ENCODE data around the gene JAK2. TPM values are rescaled to one million over a fixed set of nuclear protein-coding genes. Genes with fewer than 3 reads are reported as not detected.

The JAK2 gene
- total RNA-seq, 4 donors from 2014 or later = 4.6 to 16.5 (median 9.0) TPM

DNA sequence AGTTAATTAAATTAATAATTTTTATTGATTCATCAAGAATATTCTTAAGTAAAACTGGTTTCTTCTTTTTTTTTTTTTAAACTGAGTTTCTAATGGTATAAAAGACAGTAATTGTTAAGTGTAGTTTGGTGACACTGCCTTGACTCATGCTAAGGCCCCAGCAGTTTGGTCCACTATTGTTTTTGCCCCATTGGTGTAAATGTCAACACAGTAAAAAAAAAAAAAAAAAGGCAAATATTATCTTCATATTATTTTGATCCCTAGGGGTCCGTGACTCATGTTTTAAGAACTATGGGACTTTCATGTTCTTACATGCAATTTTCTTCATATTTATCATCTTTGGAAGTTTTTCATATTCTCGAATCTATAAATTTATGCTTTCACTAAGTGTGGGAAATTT, 29.2 kb upstream of the JAK2 start:
- no peak for TF ChIP-seq POLR2A (IDR thresholded peaks at IDR 0.05)
- TF ChIP-seq, protein P1, sequence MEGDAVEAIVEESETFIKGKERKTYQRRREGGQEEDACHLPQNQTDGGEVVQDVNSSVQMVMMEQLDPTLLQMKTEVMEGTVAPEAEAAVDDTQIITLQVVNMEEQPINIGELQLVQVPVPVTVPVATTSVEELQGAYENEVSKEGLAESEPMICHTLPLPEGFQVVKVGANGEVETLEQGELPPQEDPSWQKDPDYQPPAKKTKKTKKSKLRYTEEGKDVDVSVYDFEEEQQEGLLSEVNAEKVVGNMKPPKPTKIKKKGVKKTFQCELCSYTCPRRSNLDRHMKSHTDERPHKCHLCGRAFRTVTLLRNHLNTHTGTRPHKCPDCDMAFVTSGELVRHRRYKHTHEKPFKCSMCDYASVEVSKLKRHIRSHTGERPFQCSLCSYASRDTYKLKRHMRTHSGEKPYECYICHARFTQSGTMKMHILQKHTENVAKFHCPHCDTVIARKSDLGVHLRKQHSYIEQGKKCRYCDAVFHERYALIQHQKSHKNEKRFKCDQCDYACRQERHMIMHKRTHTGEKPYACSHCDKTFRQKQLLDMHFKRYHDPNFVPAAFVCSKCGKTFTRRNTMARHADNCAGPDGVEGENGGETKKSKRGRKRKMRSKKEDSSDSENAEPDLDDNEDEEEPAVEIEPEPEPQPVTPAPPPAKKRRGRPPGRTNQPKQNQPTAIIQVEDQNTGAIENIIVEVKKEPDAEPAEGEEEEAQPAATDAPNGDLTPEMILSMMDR (IDR thresholded peaks at IDR 0.05 in 4 of 5, conservative IDR thresholded peaks at IDR 0.05 in 1 of 5) = no peak
- in situ Hi-C loops (cut with MboI; ENCODE audit: low sequenced_read_pairs in 4 of 4) (no loop called here), intact Hi-C loops (cut with DNase I; ENCODE audit: low total_unique reads) (no loop called here)

DNA sequence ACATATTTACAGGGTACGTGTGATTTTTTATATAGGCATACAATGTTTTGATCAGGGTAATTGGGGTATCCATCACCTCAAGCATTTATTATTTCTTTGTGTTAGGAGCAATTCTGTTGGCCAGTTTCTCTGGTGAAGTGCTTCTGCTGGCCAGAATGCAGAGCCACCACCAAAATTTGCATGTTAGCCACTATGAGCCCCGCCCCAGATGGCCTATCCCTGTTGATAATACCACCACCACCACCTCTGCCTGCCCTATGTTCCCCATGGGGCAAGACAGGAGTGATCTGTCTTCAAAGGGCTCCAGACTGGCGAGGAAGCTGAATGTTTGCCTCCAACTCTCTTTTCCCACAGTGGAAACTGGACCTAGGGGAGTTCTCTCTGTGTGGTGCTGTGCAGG, 26.0 kb upstream of the JAK2 start:
- peaks cover 0 to 7% of the 10 kb centered on the region in 2 donors for H3K4me1 ChIP-seq
- H3K4me3 ChIP-seq = no peak overlapping the region
- DNase-seq (no peak), ATAC-seq (no peak)
- in situ Hi-C loops (cut with MboI; ENCODE audit: low sequenced_read_pairs in 4 of 4) (no loop called here), intact Hi-C loops (cut with DNase I; ENCODE audit: low total_unique reads) (no loop called here)
- H3K9me3 ChIP-seq = no peaks in the 10 kb centered on the region
- TF ChIP-seq POLR2A (IDR thresholded peaks at IDR 0.05) = no peak
- TF ChIP-seq, protein P1 (IDR thresholded peaks at IDR 0.05 in 4 of 5, conservative IDR thresholded peaks at IDR 0.05 in 1 of 5) = no peak
- H3K27me3 ChIP-seq = no peaks in the 10 kb centered on the region
- no peak overlapping the region for H3K27ac ChIP-seq
- no peaks in the 10 kb centered on the region for H3K36me3 ChIP-seq

More for the DNA sequence above, 29.2 kb upstream of the JAK2 start:
- DNase-seq (no peak), ATAC-seq (no peak)
- Histone ChIP-seq H3K4me3 (no peak overlapping the region), H3K36me3 (no peaks in the 10 kb centered on the region), H3K9me3 (no peaks in the 10 kb centered on the region), H3K27me3 (no peaks in the 10 kb centered on the region), H3K4me1 (peaks cover 0 to 5% of the 10 kb centered on the region in 2 donors), H3K27ac (no peak overlapping the region)

DNA sequence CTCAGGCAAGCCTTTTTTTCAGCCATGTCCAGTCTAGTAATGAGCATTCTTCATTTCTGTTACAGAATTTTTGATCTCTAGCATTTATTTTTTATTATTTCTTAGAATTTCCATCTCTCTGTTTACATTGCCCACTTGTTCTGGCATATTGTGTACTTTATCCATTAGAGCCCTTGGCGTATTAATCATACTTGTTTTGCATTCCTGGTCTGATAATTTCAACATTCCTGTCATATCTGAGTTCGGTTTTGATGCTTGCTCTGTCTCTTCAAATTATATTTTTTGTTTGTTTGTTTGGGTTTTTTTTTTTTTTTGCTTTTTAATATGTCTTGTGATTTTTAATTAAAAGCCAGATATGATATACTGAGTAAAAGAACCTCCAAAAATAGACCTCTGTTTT, 23.0 kb upstream of the JAK2 start:
- Histone ChIP-seq H3K9me3 (no peaks in the 10 kb centered on the region), H3K4me1 (peaks cover 0 to 24% of the 10 kb centered on the region in 2 donors), H3K27me3 (no peaks in the 10 kb centered on the region), H3K27ac (no peak overlapping the region), H3K36me3 (no peaks in the 10 kb centered on the region), H3K4me3 (no peak overlapping the region)
- TF ChIP-seq, protein P1 (IDR thresholded peaks at IDR 0.05 in 4 of 5, conservative IDR thresholded peaks at IDR 0.05 in 1 of 5) = no peak
- no peak for TF ChIP-seq POLR2A (IDR thresholded peaks at IDR 0.05)
- no peak for ATAC-seq
- in situ Hi-C loops (cut with MboI; ENCODE audit: low sequenced_read_pairs in 4 of 4) = no loop called here
- no peak for DNase-seq
- intact Hi-C loops (cut with DNase I; ENCODE audit: low total_unique reads) = no loop called here

DNA sequence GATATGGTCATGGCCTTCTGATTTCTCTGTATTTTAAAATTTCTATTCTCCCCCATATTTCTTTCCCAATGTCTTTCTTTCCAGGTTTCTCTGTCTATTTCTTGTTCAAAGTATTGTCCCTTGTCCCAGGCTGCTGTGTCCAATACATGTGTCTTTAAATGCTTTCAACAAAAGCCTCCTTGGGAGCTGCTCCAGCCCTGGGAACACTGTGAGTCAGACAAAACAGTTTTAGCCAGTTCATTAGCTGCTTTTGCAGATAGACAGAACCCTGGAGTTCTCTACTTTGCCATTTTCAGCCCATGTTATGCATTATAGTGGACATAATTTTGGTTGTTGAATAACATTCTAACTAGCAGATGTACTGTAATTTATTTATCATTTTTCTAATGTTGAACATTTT, 20.5 kb upstream of the JAK2 start:
- ATAC-seq (peak; percentile 66 to 86), DNase-seq (no peak)
- no peaks in the 10 kb centered on the region for H3K9me3 ChIP-seq
- intact Hi-C loops (cut with DNase I; ENCODE audit: low total_unique reads) = no loop called here
- no peak for TF ChIP-seq POLR2A (IDR thresholded peaks at IDR 0.05)
- TF ChIP-seq, protein P1 (IDR thresholded peaks at IDR 0.05 in 4 of 5, conservative IDR thresholded peaks at IDR 0.05 in 1 of 5) = no peak
- H3K27me3 ChIP-seq = no peaks in the 10 kb centered on the region
- peak overlapping the region in 1 of 4 donors; percentile 22 for H3K27ac ChIP-seq
- peaks cover 3 to 32% of the 10 kb centered on the region in 2 donors for H3K4me1 ChIP-seq
- no peak overlapping the region for H3K4me3 ChIP-seq
- in situ Hi-C loops (cut with MboI; ENCODE audit: low sequenced_read_pairs in 4 of 4) = no loop called here
- no peaks in the 10 kb centered on the region for H3K36me3 ChIP-seq

DNA sequence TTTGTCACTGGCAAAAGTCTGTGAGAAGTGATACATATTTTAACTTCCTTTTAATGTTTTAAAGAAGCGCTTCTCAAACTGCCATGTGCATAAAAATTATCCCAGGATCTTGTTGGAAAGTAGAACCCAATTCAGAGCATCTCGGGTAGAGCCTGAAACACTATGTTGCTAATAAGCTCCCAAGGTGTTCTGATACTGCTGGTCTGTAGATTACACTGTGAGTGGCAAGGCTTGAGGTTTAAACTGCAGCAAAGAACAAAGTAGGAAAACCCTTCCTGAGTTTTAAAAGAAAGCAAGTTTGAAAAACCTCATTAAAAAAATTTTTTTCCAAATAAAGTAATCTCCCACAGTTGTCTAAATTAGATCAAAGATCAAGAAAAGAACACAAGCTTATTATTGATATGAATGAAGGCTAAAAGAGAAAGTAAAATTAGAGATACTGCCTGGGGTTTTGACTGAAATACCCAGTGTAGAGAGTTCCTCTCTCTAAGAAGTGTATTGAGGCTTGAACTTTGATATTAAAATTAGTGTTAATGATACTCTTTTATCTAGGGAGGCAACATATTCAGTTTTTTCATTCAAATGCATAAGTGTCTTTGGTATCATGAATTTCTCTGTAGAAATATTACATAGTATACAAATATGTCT, 19.8 kb upstream of the JAK2 start:
- Histone ChIP-seq H3K27me3 (no peaks in the 10 kb centered on the region), H3K4me1 (peaks cover 3 to 32% of the 10 kb centered on the region in 2 donors), H3K9me3 (no peaks in the 10 kb centered on the region), H3K27ac (no peak overlapping the region), H3K36me3 (no peaks in the 10 kb centered on the region), H3K4me3 (no peak overlapping the region)
- in situ Hi-C loops (cut with MboI; ENCODE audit: low sequenced_read_pairs in 4 of 4) = no loop called here
- TF ChIP-seq POLR2A (IDR thresholded peaks at IDR 0.05) = no peak
- TF ChIP-seq, protein P1 (IDR thresholded peaks at IDR 0.05 in 4 of 5, conservative IDR thresholded peaks at IDR 0.05 in 1 of 5) = no peak
- no peak for DNase-seq
- no peak for ATAC-seq
- intact Hi-C loops (cut with DNase I; ENCODE audit: low total_unique reads) = no loop called here
